Cardiac septum (tissue), 1 donor: ENCODE measurements around the gene MYBPH. TPM values are rescaled to one million over a fixed set of nuclear protein-coding genes. Genes with fewer than 3 reads are reported as not detected.

Experiments
- DNase-seq: peaks from one replicate; pipeline ENCODE4 v3.0.0-alpha.2; 2020; ENCODE audit warnings: low spot score
- intact Hi-C: fragments of 100-400 bp; cut with DNase I; formaldehyde crosslinking; loops from one replicate; pipeline ENCODE4 v1.14.0; 2022
- total RNA-seq: library from RNA; stranded (reverse); fragmentation: NEBNext Ultra II Directional; extraction: Animal tissue kit (Norgen Biotek cat#: 25700); gene quantifications from one replicate; pipeline ENCODE4 v1.2.1, GENCODE V29; 2021
- donor health status: DM: no; HTN: no; CAD: no.

Gene MYBPH
- total RNA-seq, 1 donor from 2014 or later, result not detected

DNA sequence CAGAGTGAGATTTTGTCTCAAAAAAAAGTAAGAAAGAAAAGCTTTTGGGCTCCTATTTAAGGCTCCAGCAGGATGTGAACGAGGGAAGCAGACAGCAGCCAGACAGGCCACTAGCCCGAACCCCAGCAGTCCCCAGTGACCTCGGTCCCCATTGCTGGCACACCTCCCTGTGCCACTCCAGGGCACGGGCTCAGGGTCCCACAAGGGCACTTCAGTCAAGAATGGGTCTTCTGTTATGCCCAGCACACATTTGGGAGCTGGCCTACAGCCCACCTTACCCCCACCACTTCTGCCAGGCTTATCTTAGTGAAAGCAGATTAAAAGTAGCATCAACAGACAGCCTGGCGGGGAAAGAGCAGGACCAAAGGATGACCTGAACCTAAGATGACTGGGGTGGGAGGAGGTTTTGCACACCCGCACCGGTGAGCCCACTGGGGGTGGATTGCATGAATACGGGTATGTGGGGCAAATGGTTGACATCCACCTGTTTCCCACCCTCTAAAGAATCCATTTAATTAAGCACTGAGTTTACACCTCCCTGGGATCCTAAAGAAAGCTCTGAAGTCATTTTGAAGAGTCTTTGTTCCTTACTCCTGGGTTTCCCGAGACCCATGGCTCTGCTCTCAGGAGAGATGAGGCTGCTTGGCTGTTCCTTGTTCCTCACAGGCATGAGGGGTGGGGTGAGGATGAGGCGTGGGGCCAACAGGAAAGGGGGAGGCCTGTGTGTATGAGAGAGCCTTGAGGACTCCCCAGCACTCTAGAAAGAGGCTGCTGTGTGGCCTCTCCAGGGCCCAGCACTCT is 6.2 kb upstream of the MYBPH start:
- peak; percentile 61 for DNase-seq
- intact Hi-C loops, result no loop called here

DNA sequence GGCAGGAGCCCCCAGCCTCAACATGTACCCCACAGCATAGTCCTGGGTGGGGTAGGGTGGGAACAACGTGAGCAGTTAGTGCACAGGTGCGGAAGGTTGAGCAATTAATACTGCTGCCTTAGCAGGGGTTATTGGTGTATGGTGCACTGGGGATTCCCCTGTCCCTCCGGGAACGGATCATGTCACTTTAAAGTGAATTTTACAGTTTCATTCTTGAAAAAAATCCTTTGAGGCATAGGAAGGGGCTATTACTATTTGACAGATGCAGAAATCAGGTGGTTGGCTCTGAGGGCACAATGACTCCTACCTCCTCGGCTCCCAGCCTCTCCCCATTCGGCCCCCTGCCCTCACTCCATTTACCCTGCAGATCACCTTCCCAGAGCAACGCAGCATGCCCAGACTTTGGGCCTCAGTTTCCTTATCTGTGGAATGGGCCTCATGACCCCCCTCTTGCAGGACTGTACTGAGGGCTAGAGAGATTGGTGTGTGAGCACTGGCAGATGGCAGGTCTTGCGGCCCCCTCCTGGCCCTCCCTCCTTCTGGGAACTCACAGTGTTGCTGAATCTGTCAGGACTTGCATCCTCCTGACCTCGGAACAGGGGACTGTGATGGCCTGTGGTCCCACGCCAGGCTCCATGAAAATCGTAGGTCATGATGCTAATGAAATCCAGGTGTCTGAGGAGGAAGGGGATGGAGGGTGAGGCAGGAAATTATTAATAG is 5.1 kb upstream of the MYBPH start:
- DNase-seq, result no peak
- intact Hi-C loops, result no loop called here

DNA sequence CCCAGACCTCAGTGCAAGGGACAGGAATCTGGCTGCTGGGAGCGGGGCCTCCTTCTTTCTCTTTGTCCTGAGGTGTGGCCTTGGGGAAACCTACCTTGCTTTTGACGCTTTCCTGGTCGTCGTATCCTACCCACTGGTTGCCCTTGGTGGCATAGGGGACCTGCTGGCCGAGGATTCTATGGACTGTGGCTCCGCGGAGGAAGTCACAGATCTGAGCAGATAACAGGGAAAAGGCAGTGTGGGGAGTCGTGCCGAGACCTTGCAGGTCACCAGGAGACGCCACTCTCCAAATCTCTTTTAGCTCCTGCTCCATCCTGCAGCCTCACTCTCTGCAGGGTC is 4.0 kb upstream of the MYBPH start:
- DNase-seq, result no peak
- intact Hi-C loops, result no loop called here

DNA sequence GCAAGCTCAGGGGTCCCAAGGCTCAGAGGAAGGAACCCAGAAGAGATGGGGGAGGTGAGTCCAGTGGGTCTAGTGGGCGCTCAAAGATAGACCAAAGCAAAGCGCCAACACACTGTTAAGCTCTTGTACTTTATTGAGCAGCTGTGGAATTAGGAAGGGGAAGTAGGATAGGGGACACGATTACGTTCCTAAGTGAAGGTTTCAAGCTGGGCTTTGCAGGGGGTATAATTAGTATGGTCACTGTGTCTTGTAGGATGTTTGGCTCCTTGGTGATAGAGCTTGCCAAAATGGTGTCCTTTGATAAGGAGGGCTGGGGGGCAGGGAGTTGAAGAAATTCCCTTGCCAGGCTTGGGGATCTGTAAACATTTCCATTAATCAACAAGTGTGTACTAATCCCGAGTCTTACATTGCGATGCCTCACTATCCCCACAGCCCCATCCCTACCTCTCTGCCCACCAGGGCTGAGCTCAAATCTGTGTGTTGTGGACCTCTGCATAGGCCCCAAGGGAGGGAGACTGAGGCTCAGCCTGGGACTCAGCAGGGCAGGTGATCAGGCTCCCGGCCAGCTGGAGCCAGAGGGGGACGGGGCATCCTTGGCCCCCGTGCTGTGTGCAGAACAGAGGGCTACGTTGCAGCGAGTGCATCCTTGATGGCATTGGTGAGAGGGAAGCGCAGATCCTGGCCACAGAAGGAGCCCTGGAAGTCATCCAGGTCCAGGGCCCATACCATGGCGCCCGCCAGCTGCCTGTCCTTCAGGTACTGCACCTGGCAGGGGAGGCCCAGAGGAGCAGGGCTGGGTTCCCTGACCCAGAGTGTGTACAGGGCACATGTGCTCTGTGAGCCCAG is 3.4 kb upstream of the MYBPH start:
- intact Hi-C loops, result no loop called here
- peak; percentile 67 for DNase-seq

DNA sequence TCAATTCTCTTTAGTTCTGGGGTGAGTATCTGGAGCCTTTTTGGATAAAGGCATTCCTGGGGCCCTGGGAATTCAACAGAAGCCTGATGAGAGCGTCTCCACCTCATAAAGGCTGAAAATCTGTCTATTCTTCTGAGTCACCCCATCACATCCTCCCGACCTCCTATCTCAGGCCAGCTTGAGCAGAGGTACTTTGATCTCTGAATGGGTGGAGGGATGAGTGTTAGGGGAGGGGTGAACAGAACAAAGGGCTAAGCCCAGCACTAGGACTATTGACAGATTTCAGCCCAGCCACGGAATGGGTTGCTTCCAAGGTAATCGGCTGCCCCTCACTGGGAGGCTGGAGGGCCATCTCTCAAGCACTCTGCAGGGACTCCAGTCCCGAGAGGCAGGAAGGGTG is 2.5 kb upstream of the MYBPH start:
- intact Hi-C loops, result no loop called here
- DNase-seq, result no peak

DNA sequence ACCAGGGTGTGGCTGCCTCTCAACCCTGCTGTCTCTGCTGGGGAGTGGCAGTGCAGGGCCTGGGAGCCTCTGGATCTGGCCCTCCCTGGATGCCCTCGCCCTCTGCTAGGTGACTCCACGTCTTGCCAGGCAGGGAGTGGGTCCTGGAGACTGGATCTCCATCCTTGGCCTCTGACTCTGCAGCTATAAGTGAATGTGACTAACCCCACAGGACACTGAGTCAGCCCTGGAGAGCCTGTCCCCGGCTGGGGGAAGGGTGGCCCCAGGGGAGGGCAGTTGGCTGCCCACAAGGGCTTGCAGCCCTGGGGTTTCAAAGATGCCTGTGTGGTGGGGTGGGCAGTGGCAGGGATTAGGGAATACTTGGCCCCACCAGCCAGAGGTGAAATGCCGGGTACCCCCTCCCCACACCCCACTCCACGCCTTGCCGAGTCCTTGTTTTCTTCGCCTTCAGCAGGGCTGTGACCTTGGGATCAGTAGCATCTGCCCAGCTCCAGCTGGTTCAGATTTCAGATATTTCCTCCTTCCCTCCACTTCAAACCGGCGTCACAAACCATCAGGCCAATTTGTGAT is 1.9 kb upstream of the MYBPH start:
- intact Hi-C loops, result no loop called here
- DNase-seq, result no peak

DNA sequence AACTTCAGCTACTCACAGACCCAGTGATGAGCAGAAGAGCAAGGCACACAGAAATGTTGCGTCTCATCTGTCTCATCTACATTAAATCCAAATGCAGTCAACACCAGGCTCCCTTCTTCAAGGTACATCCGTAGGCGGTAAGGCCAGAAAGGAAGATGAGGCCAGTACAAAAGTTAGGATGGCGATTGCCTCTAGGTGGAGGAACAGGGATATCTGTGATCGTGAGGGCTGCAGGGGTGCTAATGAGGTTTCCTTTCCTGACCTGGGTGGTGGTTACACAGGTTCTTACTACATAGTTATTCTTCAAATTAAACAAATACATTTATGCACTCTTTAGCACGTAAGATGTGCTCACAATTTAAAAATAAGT is 1.4 kb upstream of the MYBPH start:
- intact Hi-C loops, result no loop called here
- no peak for DNase-seq

DNA sequence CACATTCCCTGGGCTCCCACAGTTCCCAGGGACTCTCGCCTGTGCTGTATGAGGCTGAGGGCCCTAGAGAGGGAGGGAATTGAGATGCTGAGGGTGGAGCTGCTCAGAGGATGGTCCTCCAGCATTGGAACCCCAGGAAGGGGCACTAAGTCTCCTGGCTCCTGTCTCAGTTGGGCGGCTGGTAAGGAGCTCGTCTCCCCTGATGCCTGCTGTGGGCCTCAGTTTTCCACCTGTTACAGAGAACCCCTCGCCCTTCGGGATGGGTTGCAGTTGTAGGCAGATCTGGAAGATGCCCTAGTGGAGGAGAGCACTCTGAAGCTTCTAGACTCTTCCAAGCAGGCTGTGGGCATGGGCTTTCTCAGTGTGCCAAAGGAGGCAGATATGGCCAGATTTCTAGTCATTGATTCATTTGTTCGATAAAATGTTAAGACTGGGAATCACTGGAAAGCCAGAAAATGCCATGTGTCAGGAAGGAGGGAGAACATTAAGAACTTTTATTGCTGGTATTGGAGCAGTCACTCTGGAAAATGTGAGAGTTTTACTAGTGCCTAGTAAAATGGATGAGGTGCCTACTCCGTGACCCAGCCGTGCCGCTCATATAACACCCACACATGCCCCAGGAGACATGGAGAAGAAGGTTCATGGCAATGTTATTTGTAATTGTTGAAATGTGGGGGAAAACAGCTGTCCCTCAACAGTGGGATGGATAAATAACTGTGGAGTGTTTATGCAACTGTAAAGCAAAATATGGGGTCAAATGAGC is 828 bp upstream of the MYBPH start:
- no peak for DNase-seq
- intact Hi-C loops, result no loop called here

DNA sequence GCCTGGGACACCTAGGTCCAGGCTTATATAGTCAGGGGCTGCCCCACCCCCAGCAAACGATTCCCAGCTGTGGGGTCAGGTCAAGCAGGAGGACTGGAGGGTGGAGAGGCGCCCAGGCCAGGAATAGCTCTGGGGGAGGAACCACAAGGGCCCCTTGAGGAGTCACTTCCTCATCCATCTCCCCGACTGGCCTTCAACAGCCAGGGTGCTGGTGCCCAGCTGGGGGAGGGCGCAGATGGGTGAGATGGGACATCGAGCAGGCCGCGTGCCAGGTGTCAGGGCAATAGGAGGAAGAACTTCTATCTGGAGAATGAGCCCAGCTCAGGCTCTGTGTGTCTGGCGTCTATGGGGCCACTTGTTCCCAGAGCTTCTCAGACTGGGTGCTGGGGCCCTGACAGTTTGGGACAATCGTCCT is 208 bp upstream of the MYBPH start:
- DNase-seq, result no peak
- intact Hi-C loops, result no loop called here

DNA sequence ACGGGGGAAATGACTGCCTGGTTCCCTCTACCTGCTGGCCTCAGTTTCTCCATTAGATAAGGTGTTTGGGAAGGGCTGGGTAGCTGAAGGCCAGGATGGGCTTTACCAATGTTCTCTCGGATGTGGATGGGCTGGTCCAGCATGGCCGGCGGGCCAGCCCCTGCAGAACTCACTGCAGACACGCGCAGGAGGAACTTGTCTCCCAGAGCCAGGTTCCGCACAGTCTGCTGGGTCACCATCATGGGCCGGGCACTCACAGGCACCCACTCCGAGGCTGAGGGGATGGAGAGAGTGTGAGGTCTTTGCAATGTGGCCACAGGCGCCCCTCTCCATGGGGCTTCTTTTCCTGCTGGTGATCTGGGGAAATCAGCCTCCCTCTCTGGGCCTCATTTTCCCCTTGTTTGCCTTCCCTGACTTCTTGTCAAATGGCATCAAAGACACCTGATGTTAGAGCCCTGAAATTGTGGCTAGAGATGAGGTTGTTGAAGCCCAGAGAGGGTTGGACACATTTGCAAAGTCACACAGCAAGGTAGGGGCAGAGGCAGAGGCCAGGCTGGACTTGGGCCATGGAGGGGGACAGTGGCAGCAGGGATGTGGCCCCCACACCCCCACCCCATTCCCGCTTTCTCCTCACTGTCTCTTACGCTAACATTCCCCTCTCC is 1.2 kb downstream of the MYBPH start:
- DNase-seq, result no peak
- intact Hi-C loops, result no loop called here

DNA sequence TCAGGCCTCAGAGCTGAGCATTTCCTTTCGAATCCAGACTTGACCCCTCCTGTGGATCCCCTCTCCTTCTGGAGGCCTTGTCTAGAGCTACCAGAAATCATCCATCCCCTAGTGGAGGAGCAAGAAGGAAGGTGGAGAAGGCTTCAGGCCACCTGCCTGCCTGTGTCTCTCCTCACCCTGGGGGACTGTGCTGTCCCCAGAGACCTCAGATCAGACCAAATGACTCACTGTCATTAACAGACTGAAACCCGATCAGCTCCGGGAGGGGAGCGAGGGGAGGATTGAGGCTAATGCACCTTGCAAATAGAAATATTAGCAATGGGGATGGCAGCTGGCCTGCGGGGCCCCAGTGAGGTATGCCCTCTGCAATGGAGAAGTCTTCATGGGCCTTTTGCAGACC is 2.1 kb downstream of the MYBPH start:
- intact Hi-C loops, result no loop called here
- no peak for DNase-seq

DNA sequence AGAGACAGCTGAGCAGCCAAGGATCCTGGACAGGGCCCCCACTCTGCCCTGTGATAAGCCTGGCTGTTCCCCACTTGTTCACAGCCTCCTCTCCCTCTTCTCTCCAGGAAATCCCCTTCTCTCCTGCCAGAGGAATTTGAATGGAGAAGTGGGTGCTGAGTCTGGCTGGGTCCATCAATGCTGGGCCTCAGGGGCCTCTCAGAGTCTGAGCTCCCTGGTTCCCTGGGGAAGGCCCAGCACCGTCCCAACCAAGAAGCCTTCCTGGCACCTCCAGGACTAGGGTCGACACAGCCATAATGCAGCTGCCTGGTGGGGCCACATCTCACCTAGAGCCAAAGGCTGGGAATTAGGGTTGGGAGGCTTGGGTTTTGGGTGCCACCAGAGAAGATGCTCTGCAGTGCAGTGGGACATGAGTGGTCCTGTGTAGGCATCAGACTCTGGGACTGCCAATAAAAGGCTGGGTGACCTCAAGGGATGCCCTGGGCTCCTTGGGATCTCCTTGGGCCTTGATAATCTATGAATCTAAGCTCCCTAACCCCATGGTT is 2.5 kb downstream of the MYBPH start:
- DNase-seq, result no peak
- intact Hi-C loops, result no loop called here

DNA sequence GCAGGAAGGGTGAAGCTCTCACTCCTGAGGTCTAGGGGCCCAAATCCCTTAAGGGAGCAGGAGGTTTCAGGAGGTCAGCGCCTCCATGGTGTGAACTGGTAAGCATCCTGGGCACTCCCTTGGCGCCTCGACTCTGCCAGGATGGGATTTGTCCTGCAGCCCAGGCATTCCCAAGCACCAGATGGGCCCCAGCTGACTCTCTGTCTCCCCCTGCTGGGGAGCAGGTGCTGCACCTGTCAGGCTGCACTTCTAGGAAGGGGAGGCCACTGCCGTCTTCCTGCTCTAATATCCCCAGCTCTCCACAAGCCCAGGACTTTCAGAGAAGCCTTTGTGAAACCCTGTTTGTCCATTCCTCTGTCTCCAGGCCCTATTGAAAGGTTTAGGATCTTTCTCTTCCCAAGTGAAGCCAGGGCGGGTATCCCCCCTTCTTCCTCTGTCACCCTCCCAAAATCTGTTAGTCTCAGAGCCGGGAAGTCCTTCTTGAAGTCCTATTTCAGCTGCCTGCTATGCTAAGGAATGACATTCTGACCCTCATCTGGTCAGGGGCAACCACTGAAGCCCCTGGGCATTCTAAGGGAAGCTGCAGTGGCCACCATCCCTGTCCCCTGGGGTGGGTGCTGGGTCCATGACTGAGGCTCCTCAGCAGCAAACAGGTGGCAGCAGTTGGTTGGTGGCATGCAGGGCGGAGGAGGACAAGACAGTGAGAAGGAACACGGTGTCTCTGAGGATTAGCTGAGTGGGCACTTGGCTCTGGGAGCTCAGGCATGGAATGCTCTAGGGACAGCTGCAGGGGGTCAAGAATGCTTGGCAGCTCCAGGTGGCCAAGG is 3.2 kb downstream of the MYBPH start:
- intact Hi-C loops, result loop anchor here (1.0 kb wide), 2 partner anchors 54 to 133 kb away; no protein-coding TSS in a partner anchor
- peak; percentile 86 for DNase-seq

DNA sequence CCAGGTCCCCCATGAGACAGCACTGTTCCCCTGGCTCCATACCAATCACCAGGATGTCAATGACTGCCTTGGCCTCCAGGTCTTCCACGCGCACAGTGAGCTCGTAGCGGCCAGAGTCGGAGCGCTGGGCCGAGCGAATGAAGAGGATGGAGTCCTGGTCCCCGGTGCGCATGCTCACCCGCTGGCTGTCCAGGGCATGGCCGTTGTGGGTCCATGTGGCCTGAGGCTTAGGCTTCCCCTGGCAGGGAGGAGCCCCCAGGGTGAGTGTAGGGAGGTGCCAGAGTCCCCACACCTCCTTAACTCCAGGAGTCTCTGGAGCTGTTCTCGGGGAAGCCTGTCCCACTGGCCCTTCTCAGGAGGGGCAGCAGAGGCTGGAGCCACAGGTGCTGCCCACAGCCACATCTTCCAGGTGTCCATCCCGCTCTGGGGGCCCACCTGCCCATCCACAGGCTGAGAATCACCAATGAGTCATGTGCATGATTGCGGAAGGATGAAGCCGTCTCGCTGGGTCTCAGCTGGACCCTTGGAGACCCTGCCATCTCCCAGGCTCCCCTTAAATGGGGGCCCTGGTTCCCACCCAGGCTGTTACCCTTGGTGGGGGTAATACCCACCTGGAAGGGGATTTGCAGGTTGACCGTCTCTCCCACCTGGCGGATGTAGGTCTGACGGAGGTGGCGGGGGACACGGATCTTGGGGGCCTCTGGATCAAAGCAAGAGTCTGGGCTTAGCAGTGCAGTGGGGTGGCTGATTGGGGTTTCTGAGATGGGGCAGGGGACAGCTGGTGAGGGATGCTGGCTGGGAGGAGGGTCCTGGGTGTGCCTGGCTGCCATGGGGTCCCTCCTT is 4.1 kb downstream of the MYBPH start:
- DNase-seq, result peak; percentile 49
- intact Hi-C loops, result loop anchor here (1.0 kb wide), 2 partner anchors 53 to 132 kb away; no protein-coding TSS in a partner anchor

DNA sequence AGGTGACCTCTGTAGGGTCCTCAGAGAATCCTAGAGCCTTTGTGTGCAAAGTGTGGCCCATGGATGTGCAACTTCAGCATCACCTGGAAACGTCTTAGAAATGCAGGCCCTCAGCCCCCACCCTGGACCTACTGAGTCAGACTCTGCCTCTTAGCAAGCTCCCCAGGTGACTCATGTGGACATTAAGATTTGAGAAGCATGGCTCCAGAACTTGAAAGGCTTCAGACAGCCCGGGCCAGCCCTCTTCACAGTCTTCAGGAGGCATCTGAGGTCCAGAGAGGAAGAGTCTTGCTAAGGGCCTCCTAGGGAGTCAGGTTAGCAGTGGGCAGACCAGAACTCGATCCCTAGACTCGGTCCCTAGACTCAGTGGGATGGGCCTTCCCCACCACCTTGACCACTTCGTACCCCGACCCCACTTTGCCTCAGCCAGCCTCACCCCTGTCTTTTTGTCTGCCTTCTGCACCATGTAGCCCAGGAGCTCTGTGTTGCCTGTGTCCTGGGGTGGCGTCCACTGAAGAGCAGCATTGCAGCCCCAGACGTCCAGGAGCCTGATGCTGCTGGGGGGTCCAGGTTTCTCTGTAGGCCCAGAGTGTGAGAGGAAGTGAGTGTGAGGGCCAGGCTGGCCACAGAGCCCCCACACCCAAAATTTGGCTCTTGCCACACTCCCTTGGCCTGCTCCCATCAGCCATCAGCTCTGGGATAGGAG is 4.8 kb downstream of the MYBPH start:
- no peak for DNase-seq
- intact Hi-C loops, result no loop called here
